Measurements from ENCODE around the gene CD44. TPM values are rescaled to one million over a fixed set of nuclear protein-coding genes. Genes with fewer than 3 reads are reported as not detected.
"Not testable (repeated sequence)": the region's sequence is repeated elsewhere in the genome, so short reads cannot be mapped to it uniquely, and the experiment has no call there.

The CD44 gene
- total RNA-seq, 1 donor = 1,071 TPM

- H3K4me1 ChIP-seq (ENCODE audit: insufficient read depth, low read length) = peaks cover 59% of the 10 kb centered on the region
- H3K9me3 ChIP-seq (ENCODE audit: low read depth, low read length) = no peaks in the 10 kb centered on the region
- H3K4me3 ChIP-seq (ENCODE audit: low read length) = no peak overlapping the region
- H3K27me3 ChIP-seq (ENCODE audit: insufficient read depth, low read length) = no peaks in the 10 kb centered on the region
Observed at GRCh38 chr11:35106595-35106994, 32.4 kb upstream of the CD44 start.

- no peaks in the 10 kb centered on the region for H3K9me3 ChIP-seq (ENCODE audit: low read depth, low read length)
- H3K4me3 ChIP-seq (ENCODE audit: low read length) = no peak overlapping the region
- H3K27me3 ChIP-seq (ENCODE audit: insufficient read depth, low read length) = no peaks in the 10 kb centered on the region
- peaks cover 63% of the 10 kb centered on the region for H3K4me1 ChIP-seq (ENCODE audit: insufficient read depth, low read length)
Observed at GRCh38 chr11:35107861-35108260, 31.1 kb upstream of the CD44 start.

GRCh38 chr11:35108336-35108735 lies 30.6 kb upstream of the CD44 start:
- H3K4me1 ChIP-seq (ENCODE audit: insufficient read depth, low read length) = peaks cover 63% of the 10 kb centered on the region
- not testable (repeated sequence) for H3K4me3 ChIP-seq (ENCODE audit: low read length); H3K27me3 ChIP-seq (ENCODE audit: insufficient read depth, low read length); H3K9me3 ChIP-seq (ENCODE audit: low read depth, low read length)

GRCh38 chr11:35109041-35109440 lies 29.9 kb upstream of the CD44 start:
- H3K9me3 ChIP-seq (ENCODE audit: low read depth, low read length) = no peaks in the 10 kb centered on the region
- H3K27me3 ChIP-seq (ENCODE audit: insufficient read depth, low read length) = no peaks in the 10 kb centered on the region
- H3K4me1 ChIP-seq (ENCODE audit: insufficient read depth, low read length) = peaks cover 63% of the 10 kb centered on the region
- no peak overlapping the region for H3K4me3 ChIP-seq (ENCODE audit: low read length)

GRCh38 chr11:35109827-35110226 lies 29.1 kb upstream of the CD44 start:
- Histone ChIP-seq H3K9me3 (ENCODE audit: low read depth, low read length) (no peaks in the 10 kb centered on the region), H3K27me3 (ENCODE audit: insufficient read depth, low read length) (no peaks in the 10 kb centered on the region), H3K4me1 (ENCODE audit: insufficient read depth, low read length) (peaks cover 63% of the 10 kb centered on the region), H3K4me3 (ENCODE audit: low read length) (no peak overlapping the region)

- Histone ChIP-seq H3K4me3 (ENCODE audit: low read length) (no peak overlapping the region), H3K4me1 (ENCODE audit: insufficient read depth, low read length) (peaks cover 53% of the 10 kb centered on the region), H3K9me3 (ENCODE audit: low read depth, low read length) (no peaks in the 10 kb centered on the region), H3K27me3 (ENCODE audit: insufficient read depth, low read length) (no peaks in the 10 kb centered on the region)
Observed at GRCh38 chr11:35111161-35112055, 27.6 kb upstream of the CD44 start.

GRCh38 chr11:35112056-35112845 lies 26.7 kb upstream of the CD44 start:
- Histone ChIP-seq H3K27me3 (ENCODE audit: insufficient read depth, low read length) (no peaks in the 10 kb centered on the region), H3K9me3 (ENCODE audit: low read depth, low read length) (no peaks in the 10 kb centered on the region), H3K4me1 (ENCODE audit: insufficient read depth, low read length) (peaks cover 44% of the 10 kb centered on the region), H3K4me3 (ENCODE audit: low read length) (no peak overlapping the region)

GRCh38 chr11:35112846-35113105 lies 26.2 kb upstream of the CD44 start:
- H3K27me3 ChIP-seq (ENCODE audit: insufficient read depth, low read length) = no peaks in the 10 kb centered on the region
- H3K4me1 ChIP-seq (ENCODE audit: insufficient read depth, low read length) = peaks cover 39% of the 10 kb centered on the region
- H3K9me3 ChIP-seq (ENCODE audit: low read depth, low read length) = no peaks in the 10 kb centered on the region
- H3K4me3 ChIP-seq (ENCODE audit: low read length) = no peak overlapping the region

GRCh38 chr11:35114906-35115687 lies 23.9 kb upstream of the CD44 start:
- Histone ChIP-seq H3K4me1 (ENCODE audit: insufficient read depth, low read length) (peaks cover 32% of the 10 kb centered on the region), H3K9me3 (ENCODE audit: low read depth, low read length) (no peaks in the 10 kb centered on the region), H3K27me3 (ENCODE audit: insufficient read depth, low read length) (no peaks in the 10 kb centered on the region), H3K4me3 (ENCODE audit: low read length) (no peak overlapping the region)

GRCh38 chr11:35115688-35116030 lies 23.3 kb upstream of the CD44 start:
- Histone ChIP-seq H3K27me3 (ENCODE audit: insufficient read depth, low read length) (no peaks in the 10 kb centered on the region), H3K4me1 (ENCODE audit: insufficient read depth, low read length) (peaks cover 27% of the 10 kb centered on the region), H3K4me3 (ENCODE audit: low read length) (no peak overlapping the region), H3K9me3 (ENCODE audit: low read depth, low read length) (no peaks in the 10 kb centered on the region)

- H3K4me3 ChIP-seq (ENCODE audit: low read length) = no peak overlapping the region
- peaks cover 21% of the 10 kb centered on the region for H3K4me1 ChIP-seq (ENCODE audit: insufficient read depth, low read length)
Observed at GRCh38 chr11:35116245-35116644, 22.7 kb upstream of the CD44 start.

GRCh38 chr11:35116762-35117640 lies 22.0 kb upstream of the CD44 start:
- H3K9me3 ChIP-seq (ENCODE audit: low read depth, low read length) = no peaks in the 10 kb centered on the region
- H3K4me1 ChIP-seq (ENCODE audit: insufficient read depth, low read length) = peaks cover 15% of the 10 kb centered on the region
- no peaks in the 10 kb centered on the region for H3K27me3 ChIP-seq (ENCODE audit: insufficient read depth, low read length)
- H3K4me3 ChIP-seq (ENCODE audit: low read length) = no peak overlapping the region

More at GRCh38 chr11:35116245-35116644, 22.7 kb upstream of the CD44 start:
- Histone ChIP-seq H3K9me3 (ENCODE audit: low read depth, low read length) (no peaks in the 10 kb centered on the region), H3K27me3 (ENCODE audit: insufficient read depth, low read length) (no peaks in the 10 kb centered on the region)

- H3K27me3 ChIP-seq (ENCODE audit: insufficient read depth, low read length) = no peaks in the 10 kb centered on the region
- no peak overlapping the region for H3K4me3 ChIP-seq (ENCODE audit: low read length)
- H3K4me1 ChIP-seq (ENCODE audit: insufficient read depth, low read length) = peaks cover 30% of the 10 kb centered on the region
- H3K9me3 ChIP-seq (ENCODE audit: low read depth, low read length) = no peaks in the 10 kb centered on the region
Observed at GRCh38 chr11:35118906-35119305, 20.1 kb upstream of the CD44 start.

- no peaks in the 10 kb centered on the region for H3K27me3 ChIP-seq (ENCODE audit: insufficient read depth, low read length)
- peaks cover 40% of the 10 kb centered on the region for H3K4me1 ChIP-seq (ENCODE audit: insufficient read depth, low read length)
- H3K4me3 ChIP-seq (ENCODE audit: low read length) = no peak overlapping the region
- no peaks in the 10 kb centered on the region for H3K9me3 ChIP-seq (ENCODE audit: low read depth, low read length)
Observed at GRCh38 chr11:35121326-35121865, 17.6 kb upstream of the CD44 start.
